ENCODE data around the gene MRTFA.

Gene MRTFA

GRCh38 chr22:40651057-40651456 is 14.5 kb upstream of the MRTFA start:
- peak overlapping the region; percentile 85 for H3K4me3 ChIP-seq (ENCODE audit: control insufficient read depth, low read depth, low read length)

GRCh38 chr22:40648386-40648785 is 11.9 kb upstream of the MRTFA start:
- DNase-seq (ENCODE audit: low read depth) = no peak
- TF ChIP-seq CTCF (conservative IDR thresholded peaks at IDR 0.05; ENCODE audit: control insufficient read depth, insufficient read depth, low read depth, low read length) = no peak

More at GRCh38 chr22:40651057-40651456, 14.5 kb upstream of the MRTFA start:
- no peak for TF ChIP-seq CTCF (conservative IDR thresholded peaks at IDR 0.05; ENCODE audit: control insufficient read depth, insufficient read depth, low read depth, low read length)
- no peak for DNase-seq (ENCODE audit: low read depth)

GRCh38 chr22:40645579-40646197 is 9.2 kb upstream of the MRTFA start:
- no peak overlapping the region for H3K4me3 ChIP-seq (ENCODE audit: control insufficient read depth, low read depth, low read length)
- no peak for DNase-seq (ENCODE audit: low read depth)
- no peak for TF ChIP-seq CTCF (conservative IDR thresholded peaks at IDR 0.05; ENCODE audit: control insufficient read depth, insufficient read depth, low read depth, low read length)

More at GRCh38 chr22:40648386-40648785, 11.9 kb upstream of the MRTFA start:
- no peak overlapping the region for H3K4me3 ChIP-seq (ENCODE audit: control insufficient read depth, low read depth, low read length)

- no peak for DNase-seq (ENCODE audit: low read depth)
- TF ChIP-seq CTCF (conservative IDR thresholded peaks at IDR 0.05; ENCODE audit: control insufficient read depth, insufficient read depth, low read depth, low read length) = no peak
- H3K4me3 ChIP-seq (ENCODE audit: control insufficient read depth, low read depth, low read length) = no peak overlapping the region
Observed at GRCh38 chr22:40642316-40642715, 5.8 kb upstream of the MRTFA start.

GRCh38 chr22:40641269-40641668 is 4.8 kb upstream of the MRTFA start:
- DNase-seq (ENCODE audit: low read depth) = no peak
- no peak overlapping the region for H3K4me3 ChIP-seq (ENCODE audit: control insufficient read depth, low read depth, low read length)
- TF ChIP-seq CTCF (conservative IDR thresholded peaks at IDR 0.05; ENCODE audit: control insufficient read depth, insufficient read depth, low read depth, low read length) = no peak

GRCh38 chr22:40638261-40638660 is 1.7 kb upstream of the MRTFA start:
- no peak overlapping the region for H3K4me3 ChIP-seq (ENCODE audit: control insufficient read depth, low read depth, low read length)
- no peak for DNase-seq (ENCODE audit: low read depth)
- no peak for TF ChIP-seq CTCF (conservative IDR thresholded peaks at IDR 0.05; ENCODE audit: control insufficient read depth, insufficient read depth, low read depth, low read length)
